ENCODE measurements around the gene SLC26A9.
"Not testable (repeated sequence)": the region's sequence is repeated elsewhere in the genome, so short reads cannot be mapped to it uniquely, and the experiment has no call there.

The SLC26A9 gene

GRCh38 chr1:205889006-205889405, 54.2 kb downstream of the SLC26A9 start:
- DNase-seq: not testable (repeated sequence)

GRCh38 chr1:205883792-205884191, 59.5 kb downstream of the SLC26A9 start:
- no peak for DNase-seq

GRCh38 chr1:205880923-205881322, 62.3 kb downstream of the SLC26A9 start:
- no peak for DNase-seq

GRCh38 chr1:205879974-205880373, 63.3 kb downstream of the SLC26A9 start:
- DNase-seq: no peak

GRCh38 chr1:205878026-205878425, 65.2 kb downstream of the SLC26A9 start:
- DNase-seq: no peak

- DNase-seq: not testable (repeated sequence)
Measured at GRCh38 chr1:205873148-205873547, 70.1 kb downstream of the SLC26A9 start.

GRCh38 chr1:205870236-205870635, 73.0 kb downstream of the SLC26A9 start:
- DNase-seq: no peak
